ENCODE data around the gene TUG1.

DNA sequence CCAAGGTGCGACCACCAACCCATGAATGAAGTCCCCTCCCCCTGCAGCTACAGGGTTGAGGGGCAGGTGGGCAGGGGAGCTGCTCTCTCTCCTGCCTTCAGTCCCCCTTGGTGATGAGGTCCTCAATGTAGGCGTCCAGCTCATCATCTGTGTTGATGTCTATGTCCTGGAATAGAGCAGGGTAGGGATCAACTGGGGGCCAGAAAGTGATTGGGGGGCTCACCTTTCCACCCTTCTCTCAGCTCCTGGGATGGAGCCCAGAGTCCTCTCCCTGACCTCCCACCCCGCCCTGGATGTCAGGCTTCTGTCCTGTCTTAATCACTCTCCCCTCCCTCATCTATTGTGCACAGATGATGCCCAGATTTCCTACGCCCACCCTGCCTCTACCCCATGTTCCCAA lies 42.4 kb upstream of the TUG1 start:
- no peak for TF ChIP-seq CEBPB (IDR thresholded peaks at IDR 0.05; ENCODE audit: low read depth, low read length)
- no peak for TF ChIP-seq CTCF (conservative IDR thresholded peaks at IDR 0.05; ENCODE audit: low read depth, low read length)
- no peak for TF ChIP-seq POLR2A (IDR thresholded peaks at IDR 0.05; ENCODE audit: low read depth, low read length)
- TF ChIP-seq USF2 (IDR thresholded peaks at IDR 0.05; ENCODE audit: low read depth, low read length): no peak
- no peak for TF ChIP-seq MAZ (IDR thresholded peaks at IDR 0.05; ENCODE audit: borderline replicate concordance, low read depth, low read length)
- no peak for TF ChIP-seq RAD21 (IDR thresholded peaks at IDR 0.05; ENCODE audit: low read length)
- no peak for TF ChIP-seq RCOR1 (IDR thresholded peaks at IDR 0.05; ENCODE audit: insufficient replicate concordance, low read length)
- TF ChIP-seq CHD1 (IDR thresholded peaks at IDR 0.05; ENCODE audit: low read depth, low read length): no peak
- no peak for TF ChIP-seq RFX5 (IDR thresholded peaks at IDR 0.05; ENCODE audit: low read depth, low read length)
- TF ChIP-seq BHLHE40 (IDR thresholded peaks at IDR 0.05; ENCODE audit: low read depth, low read length): no peak
- TF ChIP-seq SMC3 (IDR thresholded peaks at IDR 0.05; ENCODE audit: low read depth, low read length): no peak

Data from IMR-90 (cell line).